PC-3 (cell line): ENCODE results near the gene TP53.

ENCODE experiments used
- CTCF ChIP-seq: fragments of 300-600 bp; sonication (generic); conservative IDR thresholded peaks from 2 replicates; pipeline ENCODE4 v1.5.1; 2017; ENCODE audit warnings: antibody characterized with exemption, low read depth, mild to moderate bottlenecking, low read length
- EZH2 ChIP-seq: fragments of 300-600 bp; sonication (generic); IDR thresholded peaks from one replicate; pipeline ENCODE4 v1.6.1; 2017; ENCODE audit warnings: antibody characterized with exemption, mild to moderate bottlenecking, low read length; ENCODE audit not compliant: unreplicated experiment

- TF ChIP-seq EZH2 (no peak), CTCF (no peak)
Measured at GRCh38 chr17:7651665-7652387, 35.5 kb downstream of the TP53 start.
